DND-41 (cell line): Measurements from ENCODE around the gene ADRM1.

Experiments used
- ATAC-seq: fragments of 200-7000 bp; cut with Tn5 transposase; 3 replicates; pipeline ENCODE4 v1.9.1; 2021; ENCODE audit warnings: low read depth; ENCODE audit not compliant: insufficient read depth
- DNase-seq: peaks from one replicate; pipeline ENCODE4 v3.0.0-alpha.2; 2020
- H2AFZ ChIP-seq: 2 replicates; pipeline ENCODE4 v1.6.0; 2012; ENCODE audit warnings: low read depth, low read length
- H3K27ac ChIP-seq: 2 replicates; pipeline ENCODE4 v1.5.1; 2012; ENCODE audit warnings: low read length, inconsistent platforms
- H3K27me3 ChIP-seq: fragments of 200-600 bp; sonication (generic); 2 replicates; pipeline ENCODE4 v1.6.0; 2012; ENCODE audit warnings: low read length, mild to moderate bottlenecking, inconsistent platforms; ENCODE audit not compliant: insufficient read depth, poor library complexity
- H3K36me3 ChIP-seq: 2 replicates; pipeline ENCODE4 v1.5.1; 2012; ENCODE audit warnings: low read length, inconsistent platforms; ENCODE audit not compliant: insufficient read depth
- H3K4me1 ChIP-seq: 2 replicates; pipeline ENCODE4 v1.5.1; 2012; ENCODE audit warnings: mild to moderate bottlenecking, low read length; ENCODE audit not compliant: insufficient read depth
- H3K4me2 ChIP-seq: 2 replicates; pipeline ENCODE4 v1.6.0; 2012; ENCODE audit warnings: mild to moderate bottlenecking, moderate library complexity, low read length, inconsistent platforms; ENCODE audit not compliant: insufficient read depth
- H3K4me3 ChIP-seq, 2 experiments: fragments of 200-600 bp in 1 of 2; shearing (Covaris generic) in 1 of 2; 2 replicates each; pipeline ENCODE4 v1.5.1; 2012 to 2016; ENCODE audit warnings: inconsistent platforms in 2 of 2, low read length in 2 of 2, mild to moderate bottlenecking in 2 of 2, low read depth in 1 of 2, moderate library complexity in 1 of 2
- H3K79me2 ChIP-seq: 2 replicates; pipeline ENCODE4 v1.6.0; 2012; ENCODE audit warnings: low read length, inconsistent platforms; ENCODE audit not compliant: insufficient read depth
- H3K9ac ChIP-seq: 2 replicates; pipeline ENCODE4 v1.6.0; 2012; ENCODE audit warnings: low read depth, mild to moderate bottlenecking, inconsistent platforms, low read length, moderate library complexity
- H3K9me3 ChIP-seq: 2 replicates; pipeline ENCODE4 v1.5.1; 2012; ENCODE audit warnings: low read length, moderate library complexity, mild to moderate bottlenecking, inconsistent platforms; ENCODE audit not compliant: insufficient read depth, severe bottlenecking
- H4K20me1 ChIP-seq: 2 replicates; pipeline ENCODE4 v1.6.0; 2012; ENCODE audit warnings: low read length; ENCODE audit not compliant: insufficient read depth
- EZH2 ChIP-seq: IDR thresholded peaks from 3 replicates; pipeline ENCODE4 v1.6.1; 2012; ENCODE audit warnings: borderline replicate concordance, low read depth, mild to moderate bottlenecking, moderate library complexity, low read length, inconsistent platforms; ENCODE audit not compliant: severe bottlenecking
- TF ChIP-seq, protein P1 (sequence below): IDR thresholded peaks from 2 replicates; pipeline ENCODE4 v1.5.1; 2012; ENCODE audit warnings: borderline replicate concordance, low read length, moderate library complexity, mild to moderate bottlenecking; ENCODE audit not compliant: poor library complexity, severe bottlenecking; ENCODE audit errors: extremely low read depth

The ADRM1 gene

DNA sequence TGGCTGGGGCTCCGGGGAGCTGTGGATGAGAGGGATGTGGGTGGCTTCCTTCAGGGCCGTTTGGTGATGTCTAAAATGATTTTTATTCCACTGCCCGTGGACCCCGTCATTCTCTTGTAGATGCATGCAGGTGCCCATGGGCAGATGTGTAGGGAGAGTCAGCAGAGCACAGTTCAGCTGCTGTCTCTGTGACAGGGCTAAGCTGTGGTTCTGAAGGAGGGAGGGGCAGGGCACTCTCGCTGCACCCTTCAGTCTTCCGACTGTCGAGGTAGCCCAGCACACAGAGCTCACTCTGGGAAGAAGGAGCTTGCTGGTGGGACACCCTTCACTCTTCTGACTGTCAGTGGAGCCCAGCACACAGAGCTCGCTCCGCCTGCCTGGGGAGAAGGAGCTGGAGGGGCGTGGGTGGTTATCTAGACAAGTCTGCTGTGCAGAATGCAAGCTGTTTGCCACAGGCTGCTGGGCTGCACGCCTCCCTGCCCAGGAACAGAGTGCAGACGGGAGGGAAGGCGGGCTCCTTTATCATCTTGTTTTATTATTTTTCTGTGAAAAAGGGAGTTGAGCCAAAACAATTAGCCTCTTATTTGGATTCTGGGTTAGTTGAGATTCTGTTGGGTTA lies 28.4 kb upstream of the ADRM1 start:
- Histone ChIP-seq H3K9me3 (no peaks in the 10 kb centered on the region), H3K79me2 (no peaks in the 10 kb centered on the region), H3K36me3 (peaks cover 55% of the 10 kb centered on the region)

DNA sequence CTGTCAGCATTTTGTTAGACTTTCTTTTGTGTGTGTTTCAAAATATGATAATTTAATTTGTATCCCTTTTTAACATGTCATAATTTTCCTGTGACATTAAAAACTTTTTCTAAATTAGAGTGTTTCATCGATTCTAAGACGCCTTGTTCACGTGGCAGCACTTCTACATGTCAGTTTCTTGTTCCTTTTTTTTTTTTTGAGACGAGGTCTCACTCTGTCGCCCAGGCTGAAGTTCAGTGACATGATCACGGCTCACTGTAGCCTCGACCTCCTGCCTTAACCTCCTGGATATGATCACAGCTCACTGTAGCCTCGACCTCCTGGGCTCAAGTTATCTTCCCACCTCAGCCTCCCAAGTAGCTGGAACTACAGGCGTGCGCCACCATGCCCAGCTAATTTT lies 27.6 kb upstream of the ADRM1 start:
- no peak overlapping the region for H3K9ac ChIP-seq
- no peak overlapping the region for H3K27ac ChIP-seq
- H3K27me3 ChIP-seq, result no peaks in the 10 kb centered on the region
- no peak overlapping the region for H3K4me3 ChIP-seq
- no peak overlapping the region for H2AFZ ChIP-seq
- DNase-seq, result no peak
- H3K4me2 ChIP-seq, result no peak overlapping the region
- H4K20me1 ChIP-seq, result peaks cover 19% of the 10 kb centered on the region; the same call in 1 of the 2 replicates
- H3K4me1 ChIP-seq, result no peaks in the 10 kb centered on the region
- no peaks in the 10 kb centered on the region for H3K79me2 ChIP-seq
- H3K36me3 ChIP-seq, result peaks cover 63% of the 10 kb centered on the region
- TF ChIP-seq EZH2, result no peak
- TF ChIP-seq, protein P1, sequence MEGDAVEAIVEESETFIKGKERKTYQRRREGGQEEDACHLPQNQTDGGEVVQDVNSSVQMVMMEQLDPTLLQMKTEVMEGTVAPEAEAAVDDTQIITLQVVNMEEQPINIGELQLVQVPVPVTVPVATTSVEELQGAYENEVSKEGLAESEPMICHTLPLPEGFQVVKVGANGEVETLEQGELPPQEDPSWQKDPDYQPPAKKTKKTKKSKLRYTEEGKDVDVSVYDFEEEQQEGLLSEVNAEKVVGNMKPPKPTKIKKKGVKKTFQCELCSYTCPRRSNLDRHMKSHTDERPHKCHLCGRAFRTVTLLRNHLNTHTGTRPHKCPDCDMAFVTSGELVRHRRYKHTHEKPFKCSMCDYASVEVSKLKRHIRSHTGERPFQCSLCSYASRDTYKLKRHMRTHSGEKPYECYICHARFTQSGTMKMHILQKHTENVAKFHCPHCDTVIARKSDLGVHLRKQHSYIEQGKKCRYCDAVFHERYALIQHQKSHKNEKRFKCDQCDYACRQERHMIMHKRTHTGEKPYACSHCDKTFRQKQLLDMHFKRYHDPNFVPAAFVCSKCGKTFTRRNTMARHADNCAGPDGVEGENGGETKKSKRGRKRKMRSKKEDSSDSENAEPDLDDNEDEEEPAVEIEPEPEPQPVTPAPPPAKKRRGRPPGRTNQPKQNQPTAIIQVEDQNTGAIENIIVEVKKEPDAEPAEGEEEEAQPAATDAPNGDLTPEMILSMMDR, result no peak
- ATAC-seq, result no peak
- H3K9me3 ChIP-seq, result no peaks in the 10 kb centered on the region

More for the DNA sequence above, 28.4 kb upstream of the ADRM1 start:
- Histone ChIP-seq H3K4me3 (no peak overlapping the region), H3K4me1 (no peaks in the 10 kb centered on the region), H4K20me1 (peaks cover 26% of the 10 kb centered on the region), H3K4me2 (no peak overlapping the region), H2AFZ (no peak overlapping the region), H3K27ac (no peak overlapping the region), H3K27me3 (no peaks in the 10 kb centered on the region), H3K9ac (no peak overlapping the region)
- TF ChIP-seq, protein P1, result no peak
- no peak for TF ChIP-seq EZH2
- ATAC-seq (no peak), DNase-seq (no peak)

DNA sequence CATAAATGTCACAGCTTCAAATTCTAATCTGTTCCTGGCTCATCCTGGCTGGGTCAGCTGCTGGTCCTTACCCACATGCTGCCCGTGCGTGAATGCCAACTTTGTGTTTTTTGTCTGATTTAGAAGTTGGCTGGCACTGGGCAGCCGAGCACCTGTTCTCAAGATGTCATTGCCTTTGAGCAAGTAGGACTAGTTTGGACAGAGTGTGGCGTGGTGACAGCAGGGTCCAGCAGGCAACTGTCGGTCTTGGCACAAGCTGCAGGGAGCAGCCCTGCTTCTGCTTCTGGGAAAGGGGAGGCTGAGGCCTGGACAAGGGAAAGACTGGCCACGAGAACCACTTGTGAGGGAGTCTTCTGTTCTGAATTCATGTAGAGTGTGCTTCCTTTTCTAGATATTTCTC lies 26.4 kb upstream of the ADRM1 start:
- H3K27ac ChIP-seq, result no peak overlapping the region
- TF ChIP-seq, protein P1, result no peak
- TF ChIP-seq EZH2, result no peak
- peaks cover 19% of the 10 kb centered on the region; the same call in 1 of the 2 replicates for H4K20me1 ChIP-seq
- no peaks in the 10 kb centered on the region for H3K79me2 ChIP-seq
- H3K4me1 ChIP-seq, result no peaks in the 10 kb centered on the region
- no peaks in the 10 kb centered on the region for H3K27me3 ChIP-seq
- H3K4me3 ChIP-seq, result no peak overlapping the region
- H2AFZ ChIP-seq, result no peak overlapping the region
- no peak for DNase-seq
- H3K4me2 ChIP-seq, result no peak overlapping the region
- H3K36me3 ChIP-seq, result peaks cover 74% of the 10 kb centered on the region
- no peak for ATAC-seq
- H3K9ac ChIP-seq, result no peak overlapping the region
- H3K9me3 ChIP-seq, result no peaks in the 10 kb centered on the region
